Neural progenitor cell (in vitro differentiated cells): Measurements from ENCODE around the gene PANK4.

Source experiments
- CTCF ChIP-seq: fragments of 200-600 bp; sonication (generic); IDR thresholded peaks from 2 replicates; pipeline ENCODE4 v1.5.1; 2017; ENCODE audit warnings: antibody characterized with exemption, mild to moderate bottlenecking
- EZH2 ChIP-seq: fragments of 200-600 bp; sonication (generic); IDR thresholded peaks from 2 replicates; pipeline ENCODE4 v1.6.1; 2017; ENCODE audit warnings: antibody characterized with exemption, mild to moderate bottlenecking, moderate library complexity
- EZH2phosphoT487 ChIP-seq: fragments of 200-600 bp; sonication (generic); IDR thresholded peaks from 2 replicates; pipeline ENCODE4 v1.6.1; 2017; ENCODE audit warnings: antibody characterized with exemption

- no peak for TF ChIP-seq CTCF
- peak; percentile 63 for TF ChIP-seq EZH2
- TF ChIP-seq EZH2phosphoT487 = no peak
Measured at GRCh38 chr1:2529784-2530512, 3.6 kb upstream of the PANK4 start, which contains the start of gene HES5.
